GM13976 (cell line): ENCODE measurements around the gene AQP6.

Experiments used
- DNase-seq: peaks from one replicate; pipeline ENCODE4 v3.0.0; 2012; ENCODE audit warnings: low spot score
- in situ Hi-C: fragments of 300-500 bp; cut with MboI; formaldehyde crosslinking; loops from one replicate; pipeline ENCODE4 v1.12.0; 2022; ENCODE audit warnings: low sequenced_read_pairs, mixed read lengths, inconsistent platforms; ENCODE audit not compliant: unreplicated experiment
- TF ChIP-seq, protein P1 (sequence below): IDR thresholded peaks from 2 replicates; pipeline ENCODE4 v1.5.1; 2012; ENCODE audit warnings: borderline replicate concordance, mild to moderate bottlenecking; ENCODE audit not compliant: insufficient read depth; ENCODE audit errors: extremely low read depth, missing control alignments, control extremely low read depth

Gene AQP6

DNA sequence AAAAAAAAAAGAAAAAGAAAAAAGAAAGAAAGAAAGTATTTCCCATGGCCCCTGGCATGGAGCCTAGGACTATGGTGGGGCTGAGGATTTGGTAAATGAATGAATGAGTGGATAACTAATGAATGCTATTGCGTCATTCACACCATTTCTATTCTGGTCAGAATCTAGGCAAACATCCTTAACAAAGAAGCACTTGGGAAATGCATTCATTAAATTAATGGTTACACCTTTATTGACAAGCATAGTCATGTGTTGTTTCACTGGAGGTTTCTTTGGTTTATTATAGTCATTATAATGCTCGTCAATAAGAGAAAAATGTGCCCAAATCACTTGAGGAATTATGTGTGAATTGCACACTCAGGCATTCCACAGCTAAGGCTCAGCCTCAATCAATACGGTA, 35.8 kb upstream of the AQP6 start:
- TF ChIP-seq, protein P1, sequence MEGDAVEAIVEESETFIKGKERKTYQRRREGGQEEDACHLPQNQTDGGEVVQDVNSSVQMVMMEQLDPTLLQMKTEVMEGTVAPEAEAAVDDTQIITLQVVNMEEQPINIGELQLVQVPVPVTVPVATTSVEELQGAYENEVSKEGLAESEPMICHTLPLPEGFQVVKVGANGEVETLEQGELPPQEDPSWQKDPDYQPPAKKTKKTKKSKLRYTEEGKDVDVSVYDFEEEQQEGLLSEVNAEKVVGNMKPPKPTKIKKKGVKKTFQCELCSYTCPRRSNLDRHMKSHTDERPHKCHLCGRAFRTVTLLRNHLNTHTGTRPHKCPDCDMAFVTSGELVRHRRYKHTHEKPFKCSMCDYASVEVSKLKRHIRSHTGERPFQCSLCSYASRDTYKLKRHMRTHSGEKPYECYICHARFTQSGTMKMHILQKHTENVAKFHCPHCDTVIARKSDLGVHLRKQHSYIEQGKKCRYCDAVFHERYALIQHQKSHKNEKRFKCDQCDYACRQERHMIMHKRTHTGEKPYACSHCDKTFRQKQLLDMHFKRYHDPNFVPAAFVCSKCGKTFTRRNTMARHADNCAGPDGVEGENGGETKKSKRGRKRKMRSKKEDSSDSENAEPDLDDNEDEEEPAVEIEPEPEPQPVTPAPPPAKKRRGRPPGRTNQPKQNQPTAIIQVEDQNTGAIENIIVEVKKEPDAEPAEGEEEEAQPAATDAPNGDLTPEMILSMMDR, result no peak
- in situ Hi-C loops, result no loop called here
- DNase-seq, result no peak

DNA sequence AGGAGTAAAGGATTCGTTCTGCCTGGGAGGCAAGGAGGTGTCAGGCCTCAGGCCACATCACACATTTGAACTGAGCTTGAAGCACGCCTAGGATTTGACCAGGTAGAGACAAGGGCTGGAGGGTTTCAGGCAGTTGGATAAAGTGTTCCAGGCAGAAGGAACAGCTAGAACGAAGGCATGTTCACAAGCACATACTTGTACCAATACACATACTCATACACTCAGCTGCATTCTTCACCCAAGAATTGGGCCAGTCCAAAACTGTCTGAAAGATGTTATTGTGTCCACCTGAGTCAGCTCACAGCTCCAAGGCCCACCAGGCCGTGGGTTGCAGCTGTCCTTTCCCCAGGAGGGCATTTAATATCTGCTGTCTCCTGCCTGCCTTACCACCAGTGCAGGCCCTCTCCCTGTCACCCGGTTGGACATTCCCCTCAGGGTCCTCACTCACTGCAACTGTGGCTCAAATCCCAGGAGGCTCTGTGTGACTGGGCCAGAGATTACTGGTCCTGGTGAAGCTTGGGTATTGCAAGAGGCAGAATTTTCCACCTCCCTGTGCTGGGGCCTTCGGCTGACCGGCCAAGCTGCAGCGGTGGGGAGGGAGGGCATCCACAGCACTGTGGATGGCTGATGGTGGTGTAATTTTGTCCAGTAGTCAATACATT, 35.0 kb upstream of the AQP6 start:
- no peak for DNase-seq
- TF ChIP-seq, protein P1, result no peak
- in situ Hi-C loops, result no loop called here

DNA sequence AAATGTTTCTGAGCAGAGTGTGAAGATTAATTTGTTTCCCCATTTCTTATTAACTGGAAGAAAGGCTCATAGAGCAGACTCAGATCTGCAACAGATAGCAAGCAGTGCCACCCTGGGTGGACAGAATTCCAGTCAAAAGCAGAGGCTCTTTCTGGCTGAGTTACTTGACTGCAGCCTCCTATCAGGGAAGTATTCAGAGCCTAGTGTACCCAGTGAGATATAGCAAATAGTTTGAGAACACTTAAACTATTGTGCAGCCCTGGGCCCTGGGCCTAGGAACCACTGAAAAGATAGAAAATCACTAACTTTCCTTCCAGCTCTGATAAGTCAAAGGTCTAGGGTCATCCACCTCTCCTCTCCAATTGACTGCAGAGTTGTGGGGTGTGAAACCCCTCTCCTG, 33.4 kb upstream of the AQP6 start:
- no peak for DNase-seq
- in situ Hi-C loops, result no loop called here
- TF ChIP-seq, protein P1, result no peak

DNA sequence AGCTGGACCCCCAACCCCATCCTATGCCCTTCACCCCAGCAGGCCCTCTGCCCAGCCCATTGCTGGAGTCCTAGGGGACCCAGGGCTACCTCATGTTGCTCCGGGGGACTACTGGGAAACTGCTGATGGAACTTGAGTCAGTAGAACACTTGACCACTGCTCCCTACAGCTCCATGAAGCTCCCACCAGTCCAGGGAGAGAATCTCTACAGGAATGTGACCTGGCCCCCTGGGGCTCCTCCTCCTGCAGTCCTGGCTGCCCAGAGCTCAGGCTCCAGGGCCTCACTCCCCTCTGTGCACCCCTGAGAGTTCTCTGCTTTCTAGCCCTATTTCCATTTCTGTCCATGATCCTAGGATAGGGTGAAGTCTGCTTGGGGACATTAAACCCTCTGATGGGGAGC, 33.0 kb upstream of the AQP6 start:
- TF ChIP-seq, protein P1, result no peak
- in situ Hi-C loops, result no loop called here
- no peak for DNase-seq

DNA sequence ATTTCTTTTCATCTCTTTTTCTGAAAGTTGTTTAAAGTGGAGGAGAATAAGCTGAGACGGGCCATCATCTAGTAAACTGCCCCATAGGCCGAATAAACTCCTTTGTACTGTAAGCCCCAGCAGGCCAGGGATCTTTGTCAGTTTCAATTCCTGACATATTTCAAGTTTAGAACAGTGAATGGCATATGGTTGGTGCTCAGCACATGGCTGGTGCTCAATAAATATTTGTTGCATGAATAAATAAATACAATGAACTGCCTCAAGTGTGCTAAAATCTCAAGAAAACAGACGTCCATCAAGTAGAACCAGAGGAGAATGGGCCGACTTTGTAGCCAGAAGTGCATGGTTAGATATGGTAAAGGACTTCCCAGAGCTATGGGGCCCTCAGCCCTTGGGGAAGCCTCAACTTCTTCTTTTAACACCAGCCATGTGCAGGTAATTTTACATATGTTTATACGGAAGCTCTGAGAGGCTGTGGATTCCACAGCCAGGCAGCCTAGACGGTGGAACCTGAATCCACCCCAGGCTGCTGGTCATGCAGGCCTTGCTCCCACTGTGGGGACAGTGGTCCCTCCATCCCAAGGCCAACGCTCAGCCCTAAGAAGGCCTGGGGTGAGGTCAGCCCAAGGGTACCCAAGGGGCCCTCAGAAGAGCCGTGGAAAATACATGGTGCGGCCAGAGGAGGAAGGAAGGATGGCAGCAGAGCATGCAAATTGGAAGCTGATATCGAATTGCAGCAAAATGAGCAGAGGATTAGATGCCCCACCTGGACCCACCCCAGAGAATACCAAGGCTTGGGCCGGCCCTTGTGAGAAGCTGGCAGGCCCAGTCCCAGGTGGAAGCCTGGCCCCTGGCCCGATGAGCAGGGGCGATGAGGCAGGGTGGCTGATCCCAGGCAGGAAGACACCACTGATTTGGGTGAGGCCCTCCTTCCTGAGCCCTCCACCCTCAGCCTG, 30.9 kb upstream of the AQP6 start:
- TF ChIP-seq, protein P1, result no peak
- in situ Hi-C loops, result no loop called here
- DNase-seq, result no peak

DNA sequence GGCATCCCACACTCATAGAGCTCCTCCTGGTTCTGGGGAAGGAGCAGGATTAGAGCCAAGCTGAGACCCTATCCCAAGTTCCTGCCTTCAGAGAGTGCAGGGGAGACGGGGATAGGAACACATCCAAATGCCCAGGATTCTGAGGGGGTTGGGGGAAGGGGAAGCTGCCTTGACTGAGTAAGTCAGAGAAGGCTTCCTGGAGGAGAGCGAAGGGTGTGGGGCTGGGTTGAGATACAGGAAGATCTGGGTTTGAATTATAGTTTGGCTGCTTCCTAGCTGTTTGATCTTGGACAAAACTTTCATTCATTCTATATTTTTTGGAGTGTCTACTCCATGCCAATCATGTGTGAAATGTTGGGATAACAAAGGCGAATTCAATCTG, 30.2 kb upstream of the AQP6 start:
- no peak for DNase-seq
- TF ChIP-seq, protein P1, result no peak
- in situ Hi-C loops, result no loop called here
